IgD-negative memory B cell (primary cell): ENCODE measurements around the gene FOXI3. TPM values are rescaled to one million over a fixed set of nuclear protein-coding genes. Genes with fewer than 3 reads are reported as not detected.

Experiments
- H3K27ac Mint-ChIP-seq, 3 donors: one replicate each; pipeline ENCODE4 v1.8.0; 2020 to 2022; ENCODE audit warnings: mild to moderate bottlenecking in 3 of 3, mixed read lengths in 3 of 3, moderate library complexity in 1 of 3
- H3K27me3 Mint-ChIP-seq: one replicate; pipeline ENCODE4 v1.8.0; 2021; ENCODE audit warnings: mixed read lengths
- H3K36me3 Mint-ChIP-seq: one replicate; pipeline ENCODE4 v1.8.0; 2020; ENCODE audit warnings: mild to moderate bottlenecking, mixed read lengths
- H3K4me1 Mint-ChIP-seq, 3 donors: one replicate each; pipeline ENCODE4 v1.8.0; 2020 to 2022; ENCODE audit warnings: mixed read lengths in 3 of 3, mild to moderate bottlenecking in 1 of 3
- H3K4me3 Mint-ChIP-seq, 4 donors: one replicate each; pipeline ENCODE4 v1.8.0; 2020 to 2022; ENCODE audit warnings: mild to moderate bottlenecking in 4 of 4, mixed read lengths in 4 of 4, moderate library complexity in 3 of 4
- H3K9me3 Mint-ChIP-seq, 3 donors: one replicate each; pipeline ENCODE4 v1.8.0; 2020 to 2021; ENCODE audit warnings: mixed read lengths in 3 of 3, mild to moderate bottlenecking in 1 of 3
- polyA plus RNA-seq: library from polyadenylated mRNA; unstranded; fragments of 300-500 nt; fragmentation: Illumina TruSeq; gene quantifications from one replicate; pipeline ENCODE4 v1.2.3, GENCODE V29; 2021

The FOXI3 gene
- polyA plus RNA-seq, 1 donor from 2014 or later = not detected

DNA sequence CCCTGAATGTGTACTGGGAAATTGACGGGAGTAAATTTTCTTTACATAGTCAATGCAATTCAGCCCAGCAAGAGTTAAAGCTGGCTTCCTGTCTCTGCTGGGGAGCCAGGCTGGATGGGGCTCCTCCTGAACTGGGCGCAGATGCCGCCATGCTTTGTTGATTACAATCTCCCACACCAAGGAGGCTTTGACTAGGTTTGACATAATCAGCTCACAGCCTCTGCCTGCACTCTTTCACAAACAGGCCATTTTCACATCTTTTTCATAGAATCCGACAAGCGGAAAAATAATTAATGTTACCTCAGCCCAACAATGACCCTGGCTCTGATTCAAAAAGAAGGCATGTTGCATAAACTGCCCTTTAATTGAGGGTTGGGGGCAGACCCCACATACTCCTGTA lies 54.3 kb downstream of the FOXI3 start:
- Mint-ChIP-seq H3K4me3 (no peak overlapping the region), H3K27me3 (peaks cover 6% of the 10 kb centered on the region), H3K36me3 (no peaks in the 10 kb centered on the region), H3K9me3 (no peaks in the 10 kb centered on the region), H3K27ac (no peak overlapping the region), H3K4me1 (no peaks in the 10 kb centered on the region)

Other genes starting within 250 kb of the FOXI3 start
- 35.1 TPM for gene EIF2AK3, start 174.8 kb upstream of the FOXI3 start, polyA plus RNA-seq
- 42.7 TPM for gene RPIA, start 239.0 kb upstream of the FOXI3 start, polyA plus RNA-seq